ENCODE results near the gene CASQ1.
A peak's percentile ranks its signal among the peaks of the same experiment; 100 is the strongest.

Gene CASQ1

GRCh38 chr1:160219062-160219929 lies 28.9 kb downstream of the CASQ1 start:
- DNase-seq (ENCODE audit: low read depth): peak; percentile 43

DNA sequence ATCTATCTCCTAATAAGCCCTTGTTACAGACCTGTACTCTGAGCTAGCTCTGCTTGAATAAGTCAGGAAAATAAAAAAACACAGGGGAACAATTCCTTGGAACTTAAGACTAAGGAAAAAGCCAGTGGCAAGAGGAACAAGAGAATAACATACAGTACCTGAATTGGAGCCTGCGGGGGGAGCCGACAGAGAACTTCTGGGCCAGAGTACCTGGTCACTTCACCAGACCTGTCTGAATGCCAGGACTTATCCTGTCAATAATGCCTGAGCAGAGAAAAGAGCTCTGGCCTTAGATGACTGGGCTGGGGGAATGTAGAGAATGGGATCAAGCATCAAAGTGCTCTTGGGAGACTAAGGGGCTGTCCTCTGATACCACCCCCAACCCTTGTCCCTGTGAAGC lies 29.9 kb downstream of the CASQ1 start:
- DNase-seq (ENCODE audit: low read depth): no peak
- no peak overlapping the region for H3K4me3 ChIP-seq (ENCODE audit: low read depth, low read length)

More at GRCh38 chr1:160219062-160219929, 28.9 kb downstream of the CASQ1 start:
- no peak overlapping the region for H3K4me3 ChIP-seq (ENCODE audit: low read depth, low read length)

DNA sequence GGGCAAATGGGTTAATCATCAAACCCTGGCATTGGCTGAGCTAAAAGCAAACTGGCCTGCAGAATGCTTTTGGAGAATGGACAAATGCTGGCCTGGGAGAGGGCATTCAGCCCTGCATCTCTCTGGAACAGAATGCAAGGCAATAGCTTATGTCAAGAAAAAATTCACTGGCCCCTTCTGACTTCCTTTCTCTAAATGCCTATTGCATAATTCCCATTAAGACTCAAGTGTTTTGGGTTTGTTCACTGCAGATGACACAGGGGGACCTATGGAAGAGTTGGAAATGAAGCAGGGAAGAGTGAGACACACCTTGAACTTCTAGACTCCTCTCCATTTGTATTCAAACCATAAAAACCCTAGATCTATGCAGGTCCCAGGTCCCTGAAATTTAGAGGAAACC lies 30.7 kb downstream of the CASQ1 start:
- DNase-seq (ENCODE audit: low read depth): no peak
- no peak overlapping the region for H3K4me3 ChIP-seq (ENCODE audit: low read depth, low read length)

DNA sequence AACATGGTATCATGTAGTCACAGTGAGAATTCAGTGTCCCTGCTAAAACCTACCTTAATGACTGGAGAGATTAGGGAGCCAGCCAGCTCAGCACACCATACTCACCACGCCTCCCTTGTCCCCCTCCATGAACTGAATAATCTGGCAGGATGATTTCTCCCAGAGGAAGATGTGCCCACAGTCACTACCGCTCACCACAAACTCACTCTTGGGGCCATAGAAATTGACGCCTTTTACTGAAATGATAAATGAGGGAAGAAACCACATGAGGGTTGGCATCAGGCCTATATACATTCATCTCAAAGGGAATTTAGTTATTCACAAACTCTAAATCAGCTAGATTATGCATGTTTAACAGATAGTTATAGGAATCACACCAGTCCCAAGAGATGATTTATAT lies 32.2 kb downstream of the CASQ1 start:
- no peak overlapping the region for H3K4me3 ChIP-seq (ENCODE audit: low read depth, low read length)
- no peak for DNase-seq (ENCODE audit: low read depth)

GRCh38 chr1:160224606-160225005 lies 34.2 kb downstream of the CASQ1 start:
- no peak for DNase-seq (ENCODE audit: low read depth)
- H3K4me3 ChIP-seq (ENCODE audit: low read depth, low read length): no peak overlapping the region

GRCh38 chr1:160225345-160225744 lies 35.0 kb downstream of the CASQ1 start:
- H3K4me3 ChIP-seq (ENCODE audit: low read depth, low read length): no peak overlapping the region
- no peak for DNase-seq (ENCODE audit: low read depth)

- no peak for DNase-seq (ENCODE audit: low read depth)
- no peak overlapping the region for H3K4me3 ChIP-seq (ENCODE audit: low read depth, low read length)
Observed at GRCh38 chr1:160226623-160227022, 36.2 kb downstream of the CASQ1 start.

- DNase-seq (ENCODE audit: low read depth): no peak
- no peak overlapping the region for H3K4me3 ChIP-seq (ENCODE audit: low read depth, low read length)
Observed at GRCh38 chr1:160227034-160227433, 36.7 kb downstream of the CASQ1 start.

DNA sequence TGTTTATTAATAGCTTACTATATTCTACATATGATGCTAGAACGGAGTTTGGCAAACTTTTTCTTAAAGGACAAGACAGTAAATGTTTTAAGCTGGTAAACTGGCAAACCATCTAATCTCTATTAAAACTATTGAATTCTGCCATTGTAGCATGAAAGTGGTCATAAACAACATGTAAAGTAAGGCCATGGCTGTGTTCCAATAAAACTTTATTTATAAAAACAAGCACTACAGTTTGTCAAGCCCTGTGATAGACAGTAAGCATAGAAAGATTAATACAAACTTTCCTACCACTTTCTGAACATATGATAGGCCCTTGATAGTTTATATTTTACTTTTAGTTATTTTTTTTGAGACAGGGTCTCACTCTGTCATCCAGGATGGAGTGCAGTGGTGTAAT lies 37.2 kb downstream of the CASQ1 start:
- DNase-seq (ENCODE audit: low read depth): no peak
- H3K4me3 ChIP-seq (ENCODE audit: low read depth, low read length): no peak overlapping the region

DNA sequence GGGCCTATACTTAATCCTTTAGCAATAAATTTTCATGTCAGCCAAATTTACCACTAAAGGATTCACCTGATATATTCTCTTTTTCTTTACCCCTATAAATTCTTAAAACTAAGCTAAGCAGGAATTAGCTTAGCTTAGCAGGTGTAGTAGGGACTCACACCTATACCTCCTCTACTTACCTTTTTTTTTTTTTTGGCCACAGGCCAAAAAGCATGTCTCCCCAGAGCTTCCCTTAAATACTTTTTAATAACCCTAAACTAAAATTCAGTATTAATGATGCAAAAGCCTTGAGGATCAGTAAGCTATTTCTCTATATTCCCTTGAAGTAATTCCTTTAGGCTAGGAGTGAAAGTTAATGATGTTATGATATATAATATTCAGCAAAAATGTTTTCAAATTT lies 38.1 kb downstream of the CASQ1 start:
- no peak overlapping the region for H3K4me3 ChIP-seq (ENCODE audit: low read depth, low read length)
- DNase-seq (ENCODE audit: low read depth): no peak

DNA sequence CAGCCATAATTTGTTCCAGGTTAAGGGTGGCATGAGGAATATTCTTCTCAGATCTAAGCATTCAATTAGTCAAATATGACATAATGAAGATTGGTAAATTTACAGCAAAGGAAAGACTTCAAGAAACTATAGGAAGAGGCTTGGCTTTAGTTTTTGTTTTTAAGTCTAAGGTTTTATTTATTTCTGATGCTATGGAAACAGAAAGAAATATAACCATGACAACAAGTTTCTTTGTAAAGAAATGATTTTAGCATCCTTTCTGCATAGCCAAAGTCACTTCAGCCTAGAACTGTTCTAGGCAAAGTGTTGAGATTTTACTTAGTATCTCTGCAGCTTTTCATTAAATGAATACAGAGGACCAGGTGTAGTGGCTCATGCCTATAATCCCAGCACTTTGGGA lies 42.5 kb downstream of the CASQ1 start:
- no peak overlapping the region for H3K4me3 ChIP-seq (ENCODE audit: low read depth, low read length)
- no peak for DNase-seq (ENCODE audit: low read depth)

- no peak for DNase-seq (ENCODE audit: low read depth)
- H3K4me3 ChIP-seq (ENCODE audit: low read depth, low read length): no peak overlapping the region
Observed at GRCh38 chr1:160236806-160237205, 46.4 kb downstream of the CASQ1 start.

DNA sequence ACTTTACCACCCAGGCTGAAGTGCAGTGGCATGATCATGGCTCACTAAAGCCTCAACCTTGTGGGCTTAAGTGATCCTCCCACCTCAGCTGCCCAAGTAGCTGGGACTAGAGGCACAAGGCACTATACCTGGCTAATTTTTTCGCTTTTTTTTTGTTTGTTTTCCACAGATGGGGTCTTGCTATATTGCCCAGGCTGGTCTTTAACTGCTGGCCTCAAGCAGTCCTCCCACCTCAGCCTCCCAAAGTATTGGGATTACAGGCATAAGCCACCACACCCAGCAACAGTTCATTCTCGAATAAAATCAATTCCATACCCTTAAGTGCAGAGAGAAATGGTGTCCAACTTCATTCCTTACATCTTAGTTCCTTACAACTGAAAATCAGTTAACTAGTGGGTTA lies 47.2 kb downstream of the CASQ1 start:
- DNase-seq (ENCODE audit: low read depth): no peak
- H3K4me3 ChIP-seq (ENCODE audit: low read depth, low read length): no peak overlapping the region

GRCh38 chr1:160238408-160238807 lies 48.0 kb downstream of the CASQ1 start:
- H3K4me3 ChIP-seq (ENCODE audit: low read depth, low read length): no peak overlapping the region
- no peak for DNase-seq (ENCODE audit: low read depth)

- no peak for DNase-seq (ENCODE audit: low read depth)
- H3K4me3 ChIP-seq (ENCODE audit: low read depth, low read length): no peak overlapping the region
Observed at GRCh38 chr1:160239582-160240299, 49.4 kb downstream of the CASQ1 start.

GRCh38 chr1:160243767-160244166 lies 53.4 kb downstream of the CASQ1 start:
- H3K4me3 ChIP-seq (ENCODE audit: low read depth, low read length): no peak overlapping the region
- DNase-seq (ENCODE audit: low read depth): no peak

DNA sequence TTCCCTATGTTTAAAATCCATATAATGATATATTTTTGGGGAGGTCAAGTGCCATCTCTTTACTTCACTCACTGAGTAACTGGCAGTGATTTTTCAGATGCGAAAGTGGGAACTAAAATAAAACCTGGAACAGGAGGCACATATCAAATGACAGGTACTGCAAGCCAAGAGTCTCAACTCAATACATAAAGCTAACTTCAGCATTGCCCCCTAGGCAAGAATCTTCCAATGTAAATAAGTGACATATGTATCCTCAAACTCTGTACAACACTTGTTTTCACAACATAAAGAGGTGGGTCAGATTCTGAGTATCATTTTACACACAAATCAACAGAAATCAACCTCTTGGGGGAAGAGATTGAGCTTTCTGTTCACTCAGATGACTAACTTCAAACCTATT lies 53.8 kb downstream of the CASQ1 start:
- DNase-seq (ENCODE audit: low read depth): no peak
- H3K4me3 ChIP-seq (ENCODE audit: low read depth, low read length): no peak overlapping the region

DNA sequence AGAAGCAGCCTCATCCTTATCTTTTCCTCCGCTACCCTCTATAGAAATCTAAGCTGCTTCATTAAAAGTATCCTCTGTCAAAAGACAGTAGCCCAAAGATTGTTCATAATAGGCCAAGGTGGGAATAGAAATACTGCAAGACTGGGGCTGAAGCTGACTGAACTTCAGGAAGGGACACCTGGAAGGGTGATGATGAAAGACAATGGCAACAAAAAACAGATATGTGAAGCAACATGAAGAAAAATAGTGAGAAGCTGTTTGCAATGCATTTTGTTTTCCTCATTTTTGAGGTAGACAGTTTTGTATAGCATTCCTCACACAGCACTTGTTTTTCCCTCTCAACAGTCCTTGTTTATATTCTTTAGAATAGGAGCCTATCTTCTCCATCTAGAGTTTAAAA lies 55.1 kb downstream of the CASQ1 start:
- DNase-seq (ENCODE audit: low read depth): no peak
- no peak overlapping the region for H3K4me3 ChIP-seq (ENCODE audit: low read depth, low read length)

GRCh38 chr1:160247053-160247452 lies 56.7 kb downstream of the CASQ1 start:
- no peak for DNase-seq (ENCODE audit: low read depth)
- no peak overlapping the region for H3K4me3 ChIP-seq (ENCODE audit: low read depth, low read length)

DNA sequence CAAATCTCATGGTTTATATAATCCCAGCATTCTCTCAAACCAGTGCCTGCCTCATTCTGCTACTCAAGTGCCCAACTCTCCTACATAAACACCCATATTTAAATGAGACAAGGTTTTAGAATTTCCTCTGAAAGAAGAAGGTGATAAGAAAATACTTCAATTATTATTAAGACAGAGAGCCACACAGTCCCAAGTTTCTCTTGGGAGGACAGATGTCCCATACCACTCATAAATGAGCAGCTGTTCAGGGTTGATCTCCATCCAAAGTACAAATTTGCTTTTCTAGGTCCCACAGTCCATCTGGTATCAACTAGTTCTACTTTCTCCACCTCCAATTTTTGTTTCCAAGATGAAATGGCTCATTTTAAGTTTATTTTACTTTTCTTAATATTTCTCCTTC lies 60.6 kb downstream of the CASQ1 start:
- DNase-seq (ENCODE audit: low read depth): no peak
- H3K4me3 ChIP-seq (ENCODE audit: low read depth, low read length): no peak overlapping the region

Data from skeletal muscle cell (primary cell).